H1 (cell line): ENCODE results near the gene SLC24A3. TPM values are rescaled to one million over a fixed set of nuclear protein-coding genes. Genes with fewer than 3 reads are reported as not detected.
"Not testable (repeated sequence)": the region's sequence is repeated elsewhere in the genome, so short reads cannot be mapped to it uniquely, and the experiment has no call there.

Experiments
- CTCF ChIA-PET: fragments of 300-600 bp; sonication (Branson Sonifier 250); formaldehyde crosslinking; loops from one replicate; lab custom pipeline; 2021; ENCODE audit not compliant: partially characterized antibody; lab: Charles Lee
- POLR2A ChIA-PET: fragments of 300-600 bp; sonication (Branson Sonifier 250); formaldehyde crosslinking; loops from one replicate; lab custom pipeline; 2021; ENCODE audit warnings: inconsistent platforms; ENCODE audit not compliant: partially characterized antibody; lab: Charles Lee
- DNase-seq, 2 experiments: peaks; one replicate each; pipeline versions ENCODE4 v3.0.0 to v3.0.0-alpha.2; 2010 to 2022; ENCODE audit warnings: low spot score in 2 of 2, low read depth in 1 of 2, mixed read lengths in 1 of 2
- FAIRE-seq: peaks from 2 replicates; lab custom pipeline; 2011; peaks lifted over from hg19 to GRCh38; lab: Jason Lieb, UNC
- H2AFZ ChIP-seq: 2 replicates; pipeline ENCODE4 v1.8.1; 2012; ENCODE audit warnings: low read length, inconsistent platforms
- H2AK5ac ChIP-seq: 2 replicates; pipeline ENCODE4 v1.6.1; 2013; ENCODE audit warnings: low read depth, low read length
- H2BK120ac ChIP-seq: replicated peaks from 2 replicates; pipeline ENCODE3; 2013; ENCODE audit warnings: low read depth, low read length, inconsistent platforms
- H2BK12ac ChIP-seq: 2 replicates; pipeline ENCODE4 v1.6.1; 2013; ENCODE audit warnings: low read depth, low read length
- H2BK15ac ChIP-seq: 2 replicates; pipeline ENCODE4 v1.6.1; 2013; ENCODE audit warnings: low read length
- H2BK20ac ChIP-seq: 2 replicates; pipeline ENCODE4 v1.6.1; 2013; ENCODE audit warnings: low read length
- H2BK5ac ChIP-seq: 2 replicates; pipeline ENCODE4 v1.6.1; 2013; ENCODE audit warnings: low read depth, low read length
- H3K14ac ChIP-seq: 2 replicates; pipeline ENCODE4 v1.6.1; 2013; ENCODE audit warnings: inconsistent platforms; ENCODE audit not compliant: insufficient read length
- H3K18ac ChIP-seq: 2 replicates; pipeline ENCODE4 v1.6.1; 2013; ENCODE audit warnings: low read length; ENCODE audit errors: extremely low read depth
- H3K23ac ChIP-seq: 2 replicates; pipeline ENCODE4 v1.6.1; 2013; ENCODE audit warnings: inconsistent platforms; ENCODE audit not compliant: insufficient read length
- H3K23me2 ChIP-seq: 2 replicates; pipeline ENCODE4 v1.6.1; 2013; ENCODE audit warnings: low read depth, low read length
- H3K27ac ChIP-seq: 2 replicates; pipeline ENCODE4 v1.6.1; 2011; ENCODE audit warnings: low read depth, low read length, inconsistent platforms
- H3K27me3 ChIP-seq, 4 experiments: replicated peaks in 1 of 4; 1 replicate in 1 of 4; 2 replicates in 3 of 4; pipeline versions ENCODE4 v1.6.1 to v1.8.1; 2011 to 2013; ENCODE audit warnings: low read length in 3 of 4, mild to moderate bottlenecking in 3 of 4, inconsistent platforms in 2 of 4, mixed read lengths in 2 of 4, moderate library complexity in 1 of 4; ENCODE audit not compliant: control insufficient read depth in 3 of 4, insufficient read depth in 3 of 4; ENCODE audit errors: extremely low read depth in 1 of 4
- H3K36me3 ChIP-seq, 4 experiments: 2 replicates each; pipeline versions ENCODE4 v1.6.1 to v1.8.1; 2011 to 2013; ENCODE audit warnings: mild to moderate bottlenecking in 4 of 4, low read length in 3 of 4, moderate library complexity in 2 of 4, control low read depth in 1 of 4, inconsistent platforms in 1 of 4; ENCODE audit not compliant: insufficient read depth in 4 of 4, control insufficient read depth in 2 of 4
- H3K4ac ChIP-seq: replicated peaks from 2 replicates; pipeline ENCODE3; 2013; ENCODE audit warnings: low read length, low read depth, mixed read lengths, inconsistent platforms; ENCODE audit not compliant: insufficient read length
- H3K4me1 ChIP-seq, 4 experiments: replicated peaks in 1 of 4; 1 replicate in 1 of 4; 2 replicates in 3 of 4; pipeline versions ENCODE4 v1.6.1 to v1.8.1; 2011 to 2013; ENCODE audit warnings: low read length in 3 of 4, inconsistent platforms in 2 of 4, mixed read lengths in 1 of 4; ENCODE audit not compliant: insufficient read depth in 4 of 4, control insufficient read depth in 3 of 4
- H3K4me2 ChIP-seq, 2 experiments: 2 replicates each; pipeline versions ENCODE4 v1.6.1 to v1.8.1; 2011 to 2013; ENCODE audit warnings: low read depth in 2 of 2, low read length in 2 of 2, control low read depth in 1 of 2, inconsistent platforms in 1 of 2, mild to moderate bottlenecking in 1 of 2; ENCODE audit not compliant: insufficient read depth in 1 of 2
- H3K4me3 ChIP-seq, 4 experiments: fragments of 200-600, 300-600 bp in 1 of 4; sonication (generic), shearing (Covaris generic), sonication (Bioruptor Twin) in 1 of 4; 2 replicates each; pipeline versions ENCODE4 v1.5.1 to v1.8.1; 2011 to 2016; ENCODE audit warnings: low read length in 4 of 4, low read depth in 3 of 4, control low read depth in 2 of 4, inconsistent platforms in 2 of 4, mild to moderate bottlenecking in 2 of 4, mixed read lengths in 1 of 4, moderate library complexity in 1 of 4; ENCODE audit not compliant: insufficient read depth in 2 of 4; ENCODE audit errors: extremely low read depth in 1 of 4
- H3K56ac ChIP-seq: replicated peaks from 2 replicates; pipeline ENCODE3; 2013; ENCODE audit warnings: low read depth, mild to moderate bottlenecking, mixed read lengths, low read length, inconsistent platforms; ENCODE audit not compliant: insufficient read length
- H3K79me1 ChIP-seq: 2 replicates; pipeline ENCODE4 v1.6.1; 2013; ENCODE audit warnings: low read depth, low read length, control low read depth
- H3K79me2 ChIP-seq, 2 experiments: 2 replicates each; pipeline versions ENCODE4 v1.6.1 to v1.8.1; 2012 to 2013; ENCODE audit warnings: low read length in 2 of 2, mild to moderate bottlenecking in 2 of 2, inconsistent platforms in 1 of 2; ENCODE audit not compliant: insufficient read depth in 2 of 2, control insufficient read depth in 1 of 2
- H3K9ac ChIP-seq, 4 experiments: replicated peaks in 1 of 4; 1 replicate in 1 of 4; 2 replicates in 3 of 4; pipeline versions ENCODE4 v1.6.1 to v1.8.1; 2011 to 2013; ENCODE audit warnings: low read depth in 3 of 4, low read length in 3 of 4, control low read depth in 2 of 4, mild to moderate bottlenecking in 2 of 4, moderate library complexity in 2 of 4, inconsistent platforms in 1 of 4; ENCODE audit errors: extremely low read depth in 1 of 4
- H3K9me3 ChIP-seq, 2 experiments: 2 replicates each; pipeline versions ENCODE4 v1.6.1 to v1.8.1; 2012 to 2013; ENCODE audit warnings: mild to moderate bottlenecking in 2 of 2, moderate library complexity in 2 of 2, control low read depth in 1 of 2, inconsistent platforms in 1 of 2, low read depth in 1 of 2, low read length in 1 of 2, mixed read lengths in 1 of 2; ENCODE audit not compliant: insufficient read depth in 2 of 2
- H4K20me1 ChIP-seq, 2 experiments: replicated peaks in 1 of 2; 2 replicates each; pipeline versions ENCODE3 to v1.8.1; 2011 to 2013; ENCODE audit warnings: inconsistent platforms in 2 of 2, low read length in 2 of 2, mild to moderate bottlenecking in 1 of 2; ENCODE audit not compliant: insufficient read depth in 2 of 2, control insufficient read depth in 1 of 2
- H4K5ac ChIP-seq: 2 replicates; pipeline ENCODE4 v1.6.1; 2013; ENCODE audit warnings: low read length, low read depth, mixed read lengths, inconsistent platforms; ENCODE audit not compliant: insufficient read length
- H4K8ac ChIP-seq: 2 replicates; pipeline ENCODE4 v1.8.0; 2013; ENCODE audit warnings: mild to moderate bottlenecking, moderate library complexity, low read length, inconsistent platforms; ENCODE audit not compliant: insufficient read depth; ENCODE audit errors: extremely low read depth
- H4K91ac ChIP-seq: replicated peaks from 2 replicates; pipeline ENCODE3; 2013; ENCODE audit warnings: low read length, mixed read lengths, inconsistent platforms; ENCODE audit not compliant: insufficient read length
- ATF3 ChIP-seq: IDR thresholded peaks from 2 replicates; pipeline ENCODE4 v1.6.1; 2011; ENCODE audit warnings: low read depth, mild to moderate bottlenecking, low read length; ENCODE audit not compliant: insufficient read depth
- WGBS, 2 experiments: shearing (Covaris generic) in 1 of 2; methylation state at CpG; one replicate each; pipeline versions ENCODE4 v1.1.6 to v1.1.7; 2013 to 2015; ENCODE audit warnings: low lambda C conversion rate in 2 of 2, mixed read lengths in 2 of 2, inconsistent platforms in 1 of 2, low coverage in 1 of 2, missing lambda C conversion rate in 1 of 2; ENCODE audit not compliant: insufficient replicate concordance in 2 of 2, insufficient coverage in 1 of 2, insufficient read length in 1 of 2; ENCODE audit errors: extremely low coverage in 1 of 2, missing lambda C conversion rate in 1 of 2; 5-methylcytosine and 5-hydroxymethylcytosine counted together
- polyA plus RNA-seq, 7 experiments: library from polyadenylated mRNA; depleted of rRNA in 3 of 7; stranded (reverse) in 5 of 7; unstranded in 2 of 7; fragments of >200 nt in 5 of 7; fragments of 200-250 nt in 2 of 7; gene quantifications; 1 replicate in 5 of 7; 2 replicates in 1 of 7; 4 replicates in 1 of 7; pipeline versions ENCODE4 v1.2.1 to v1.2.3, GENCODE V29; 2011 to 2013; ENCODE audit warnings: missing spikeins in 2 of 7, mixed read lengths in 2 of 7
- total RNA-seq: library from RNA; stranded (reverse); fragmentation: NEBNext Ultra II Directional; extraction: Animal tissue kit (Norgen Biotek cat#: 25700); gene quantifications from 2 replicates; pipeline ENCODE4 v1.2.1, GENCODE V29; 2021

The SLC24A3 gene
- total and polyA plus RNA-seq, 2 of the 8 experiments (the other 6 are each of a cell fraction or from before 2014, with no cell fraction given): 4.5 to 6.3 TPM

- TF ChIP-seq ATF3: no peak
- TF ChIP-seq, all 59 proteins: peak for 0
Measured at GRCh38 chr20:19633985-19634384, 421.5 kb downstream of the SLC24A3 start (continued).

GRCh38 chr20:19639471-19640045, 427.1 kb downstream of the SLC24A3 start:
- H2BK5ac ChIP-seq, H3K14ac ChIP-seq, H2BK15ac ChIP-seq, H3K9ac ChIP-seq, H3K18ac ChIP-seq, H3K23ac ChIP-seq, H4K20me1 ChIP-seq, H4K8ac ChIP-seq, H4K91ac ChIP-seq, H3K36me3 ChIP-seq, H3K9me3 ChIP-seq, H2AFZ ChIP-seq, H3K79me2 ChIP-seq, H2BK20ac ChIP-seq, H2AK5ac ChIP-seq, FAIRE-seq, H3K56ac ChIP-seq, H2BK120ac ChIP-seq, H3K23me2 ChIP-seq, DNase-seq, H3K27ac ChIP-seq, H4K5ac ChIP-seq, H3K4me3 ChIP-seq, H3K4me2 ChIP-seq, POLR2A ChIA-PET, H3K27me3 ChIP-seq, H2BK12ac ChIP-seq, H3K4ac ChIP-seq, H3K4me1 ChIP-seq, H3K79me1 ChIP-seq: not testable (repeated sequence)
- CTCF ChIA-PET: interaction anchor here (1.1 to 3.2 kb wide), 4 partner anchors 10 to 433 kb away, joined by 3 to 16 read pairs (median 3); no protein-coding TSS in a partner anchor
- 97% methylated on average over 19 of the region's 32 CpGs; no CpG with 5 or more reads in 1 of the 2 experiments for WGBS, 2 experiments
